K562 (cell line): ENCODE data around the gene ABLIM1. TPM values are rescaled to one million over a fixed set of nuclear protein-coding genes. Genes with fewer than 3 reads are reported as not detected.

Experiments
- ATAC-seq: fragments of 200-7000 bp; cut with Tn5 transposase; 3 replicates; pipeline ENCODE4 v1.9.1; 2020; ENCODE audit warnings: moderate library complexity
- BruUV-seq: library from RNA; stranded (reverse); fragments of 400-500 nt; replicated peaks from 2 replicates; lab custom pipeline; 2021; lab: Mats Ljungman, UMichigan
- CTCF ChIA-PET: fragments of 300-600 bp; formaldehyde crosslinking; extraction: SDS; loops from one replicate; lab custom pipeline; 2021; ENCODE audit warnings: low intra/inter-chr PET ratio; lab: Yijun Ruan, JAX
- POLR2A ChIA-PET: fragments of 300-600, 350-650 bp; sonication (Branson Sonifier 250); formaldehyde crosslinking; extraction: SDS; loops from one replicate; lab custom pipeline; 2021; ENCODE audit warnings: antibody characterized with exemption, inconsistent platforms; lab: Yijun Ruan, JAX
- DNase-seq, 4 experiments: peaks; one replicate each; pipeline versions ENCODE4 v3.0.0 to v3.0.0-alpha.2; 2011 to 2018; ENCODE audit warnings: low spot score in 3 of 4, mixed read lengths in 3 of 4; ENCODE audit errors: extremely low read depth in 1 of 4
- FAIRE-seq: peaks from 2 replicates; lab custom pipeline; 2011; peaks lifted over from hg19 to GRCh38; lab: Jason Lieb, UNC
- H2AFZ ChIP-seq: 2 replicates; pipeline ENCODE4 v1.6.0; 2011; ENCODE audit warnings: low read depth, low read length, control low read depth, inconsistent platforms
- H3K27ac ChIP-seq: fragments of 200-600 bp; 3 replicates; pipeline ENCODE4 v1.8.0; 2011; ENCODE audit warnings: low read depth, mild to moderate bottlenecking, control low read depth, inconsistent platforms, low read length, moderate library complexity, mixed read lengths; ENCODE audit errors: extremely low read depth
- H3K27me3 ChIP-seq, 2 experiments: fragments of 300-600 bp in 1 of 2; 2 replicates in 1 of 2; 3 replicates in 1 of 2; pipeline versions ENCODE4 v1.6.0 to v1.8.0; 2011; ENCODE audit warnings: inconsistent platforms in 2 of 2, low read length in 2 of 2, mild to moderate bottlenecking in 1 of 2, mixed read lengths in 1 of 2, moderate library complexity in 1 of 2; ENCODE audit not compliant: control insufficient read depth in 2 of 2, insufficient read depth in 2 of 2
- H3K36me3 ChIP-seq: fragments of 300-600 bp; 3 replicates; pipeline ENCODE4 v1.8.0; 2011; ENCODE audit warnings: mild to moderate bottlenecking, low read length, inconsistent platforms; ENCODE audit not compliant: control insufficient read depth, insufficient read depth
- H3K4me1 ChIP-seq, 2 experiments: fragments of 200-600 bp in 1 of 2; replicated peaks in 1 of 2; 2 replicates in 1 of 2; 3 replicates in 1 of 2; pipeline versions ENCODE4 v1.5.1 to v1.8.0; 2011; ENCODE audit warnings: inconsistent platforms in 2 of 2, low read length in 2 of 2, mild to moderate bottlenecking in 1 of 2, mixed read lengths in 1 of 2, moderate library complexity in 1 of 2; ENCODE audit not compliant: control insufficient read depth in 2 of 2, insufficient read depth in 2 of 2
- H3K4me2 ChIP-seq: 2 replicates; pipeline ENCODE4 v1.6.1; 2011; ENCODE audit warnings: low read length, control low read depth, inconsistent platforms, mixed read lengths; ENCODE audit not compliant: insufficient read depth
- H3K4me3 ChIP-seq: fragments of 200-600 bp; sonication (generic), shearing (Covaris generic); 2 replicates; pipeline ENCODE4 v1.5.1; 2016; ENCODE audit warnings: control low read depth, inconsistent platforms
- H3K79me2 ChIP-seq: fragments of 200-600 bp; 3 replicates; pipeline ENCODE4 v1.8.0; 2011; ENCODE audit warnings: low read length, inconsistent platforms; ENCODE audit not compliant: control insufficient read depth, insufficient read depth
- H3K9ac ChIP-seq, 2 experiments: 2 replicates each; pipeline versions ENCODE4 v1.6.0 to v1.6.1; 2011; ENCODE audit warnings: low read depth in 2 of 2, low read length in 2 of 2, control low read depth in 1 of 2, inconsistent platforms in 1 of 2, mild to moderate bottlenecking in 1 of 2, mixed read lengths in 1 of 2; ENCODE audit not compliant: insufficient read depth in 1 of 2
- H3K9me1 ChIP-seq: one replicate; pipeline ENCODE4 v1.6.0; 2011; ENCODE audit warnings: inconsistent platforms, mild to moderate bottlenecking, low read length, moderate library complexity; ENCODE audit not compliant: control insufficient read depth, insufficient read depth
- H3K9me3 ChIP-seq: replicated peaks from 2 replicates; pipeline ENCODE4 v1.5.1; 2011; ENCODE audit warnings: low read depth, low read length, inconsistent platforms; ENCODE audit not compliant: control insufficient read depth, insufficient read depth
- H4K20me1 ChIP-seq: replicated peaks from 2 replicates; pipeline ENCODE4 v1.6.1; 2011; ENCODE audit warnings: low read length, inconsistent platforms, mixed read lengths; ENCODE audit not compliant: control insufficient read depth, insufficient read depth
- CBX1 ChIP-seq: sonication (generic); IDR thresholded peaks from 2 replicates; pipeline ENCODE4 v1.6.1; 2016; ENCODE audit warnings: antibody characterized with exemption, low read depth, mild to moderate bottlenecking
- DMBX1 ChIP-seq: fragments of 250-450 bp; sonication (Bioruptor Pico); IDR thresholded peaks from 2 replicates; pipeline ENCODE4 v1.8.0; 2022; ENCODE audit warnings: inconsistent platforms, mild to moderate bottlenecking, moderate library complexity, borderline replicate concordance
- ELF4 ChIP-seq: fragments of 450-650 bp; formaldehyde crosslinking; IDR thresholded peaks from 2 replicates; pipeline ENCODE4 v1.4.0; 2022; ENCODE audit warnings: missing genetic modification characterization
- MBD2 ChIP-seq: sonication (generic); IDR thresholded peaks from 2 replicates; pipeline ENCODE4 v1.6.1; 2016; ENCODE audit warnings: low read depth, borderline replicate concordance
- NR3C1 ChIP-seq: sonication (generic); formaldehyde crosslinking; IDR thresholded peaks from 2 replicates; pipeline ENCODE4 v1.8.1; 2022; ENCODE audit warnings: missing genetic modification reagents
- RCOR1 ChIP-seq, 2 experiments: IDR thresholded peaks; 2 replicates each; pipeline ENCODE4 v1.6.1; 2012; ENCODE audit warnings: low read depth in 2 of 2, low read length in 2 of 2, borderline replicate concordance in 1 of 2, improper control_type of control experiment in 1 of 2
- SAFB2 ChIP-seq: fragments of 200-400 bp; formaldehyde crosslinking; IDR thresholded peaks from 2 replicates; pipeline ENCODE4 v1.6.1; 2018; ENCODE audit warnings: borderline replicate concordance, low read length, low read depth, moderate library complexity; ENCODE audit not compliant: severe bottlenecking
- SIN3B ChIP-seq: fragments of 450-650 bp; IDR thresholded peaks from 2 replicates; pipeline ENCODE4 v1.6.1; 2017; ENCODE audit warnings: low read depth, mild to moderate bottlenecking, moderate library complexity
- SNRNP70 ChIP-seq: fragments of 200-400 bp; formaldehyde crosslinking; optimal IDR thresholded peaks from 2 replicates; pipeline ENCODE3; 2017; ENCODE audit warnings: low read depth, low read length
- TAF15 ChIP-seq: fragments of 200-400 bp; formaldehyde crosslinking; IDR thresholded peaks from 2 replicates; pipeline ENCODE4 v1.6.1; 2017; ENCODE audit warnings: mild to moderate bottlenecking, low read depth, low read length, moderate library complexity
- TCFL5 ChIP-seq: fragments of 250-450 bp; sonication (Bioruptor Pico); conservative IDR thresholded peaks from 2 replicates; pipeline ENCODE4 v1.6.1; 2021; ENCODE audit warnings: mild to moderate bottlenecking, moderate library complexity, matching md5 sums
- TOE1 ChIP-seq, 2 experiments: fragments of 450-650 bp in 1 of 2; sonication (generic) in 1 of 2; formaldehyde crosslinking in 1 of 2; IDR thresholded peaks; 2 replicates each; pipeline versions ENCODE4 v1.7.1 to v1.8.0; 2016 to 2022; ENCODE audit warnings: borderline replicate concordance in 2 of 2, mild to moderate bottlenecking in 2 of 2, antibody characterized with exemption in 1 of 2, inconsistent platforms in 1 of 2, low read depth in 1 of 2, missing genetic modification reagents in 1 of 2, moderate library complexity in 1 of 2
- ZNF175 ChIP-seq: fragments of 200-800 bp; sonication (Bioruptor generic); IDR thresholded peaks from 2 replicates; pipeline ENCODE4 v1.6.1; 2016; ENCODE audit warnings: low read depth, mild to moderate bottlenecking, missing genetic modification characterization, missing compliant biosample characterization
- ZNF583 ChIP-seq: fragments of 250-450 bp; sonication (Bioruptor Pico); IDR thresholded peaks from 2 replicates; pipeline ENCODE4 v1.4.0; 2020
- WGBS: fragments of 100-300 bp; shearing (Covaris generic); methylation state at CpG from one replicate; pipeline ENCODE4 v1.1.6; 2016; ENCODE audit warnings: low coverage, mixed read lengths; ENCODE audit not compliant: insufficient coverage; ENCODE audit errors: missing lambda C conversion rate; 5-methylcytosine and 5-hydroxymethylcytosine counted together
- in situ Hi-C: fragments of 300-500 bp; cut with MboI; formaldehyde crosslinking; loops from 4 replicates; pipeline ENCODE4 v1.15.0; 2018; ENCODE audit warnings: inconsistent platforms, mixed read lengths
- intact Hi-C: fragments of 100-400 bp; cut with micrococcal nuclease; formaldehyde crosslinking; loops from 2 replicates; pipeline ENCODE4 v1.14.2; 2022
- polyA plus RNA-seq, 8 experiments: library from polyadenylated mRNA; depleted of rRNA in 4 of 8; stranded (reverse) in 5 of 8; unstranded in 3 of 8; fragments of >200 nt; fragmentation: Nextera tagmentation in 2 of 8; fragmentation: Illumina TruSeq in 1 of 8; extraction: Ambion mirVana in 2 of 8; extraction: Trizol in 1 of 8; gene quantifications; 2 replicates each; pipeline versions ENCODE4 v1.2.1 to v1.2.3, GENCODE V29; 2011 to 2014; ENCODE audit warnings: inconsistent platforms in 1 of 8, missing spikeins in 1 of 8
- total RNA-seq, 7 experiments: library from RNA; depleted of rRNA in 6 of 7; stranded (reverse); fragments of >200 nt in 6 of 7; fragmentation: Illumina TruSeq in 2 of 7; extraction: Trizol in 2 of 7; gene quantifications; 2 replicates each; pipeline versions ENCODE4 v1.2.1 to v1.2.3, GENCODE V29; 2011 to 2021; ENCODE audit warnings: low replicate concordance in 1 of 7
- TF ChIP-seq, protein P1 (sequence below): sonication (generic); formaldehyde crosslinking; IDR thresholded peaks from 2 replicates; pipeline ENCODE4 v1.8.0; 2023; ENCODE audit warnings: mild to moderate bottlenecking, missing genetic modification reagents

The ABLIM1 gene
- total and polyA plus RNA-seq, 9 of the 15 experiments (the other 6 are each of a cell fraction or from before 2014, with no cell fraction given) = 0.07 to 0.49 (median 0.14) TPM; not detected in 6

DNA sequence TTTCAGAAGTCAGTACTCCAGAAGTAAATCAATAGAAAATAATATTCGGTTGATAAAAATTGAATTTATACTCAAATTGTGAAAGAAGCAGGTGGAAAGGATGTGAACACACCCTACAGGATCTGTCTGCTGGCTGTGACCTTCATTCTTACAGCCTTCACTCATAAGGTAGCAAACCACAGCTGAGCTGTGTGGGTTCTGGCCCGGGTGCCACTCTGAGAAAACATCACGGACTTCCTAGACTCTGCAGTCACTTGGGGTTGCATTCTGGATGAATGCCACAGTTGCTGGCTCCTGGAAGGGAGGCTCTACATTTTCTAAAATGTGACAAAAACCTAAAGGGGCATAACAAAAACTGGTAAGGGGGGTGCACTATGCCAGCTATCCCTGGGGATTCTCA lies 36.0 kb upstream of the ABLIM1 start (continued):
- TF ChIP-seq ELF4 (CRISPR knock-in tag) = no peak

DNA sequence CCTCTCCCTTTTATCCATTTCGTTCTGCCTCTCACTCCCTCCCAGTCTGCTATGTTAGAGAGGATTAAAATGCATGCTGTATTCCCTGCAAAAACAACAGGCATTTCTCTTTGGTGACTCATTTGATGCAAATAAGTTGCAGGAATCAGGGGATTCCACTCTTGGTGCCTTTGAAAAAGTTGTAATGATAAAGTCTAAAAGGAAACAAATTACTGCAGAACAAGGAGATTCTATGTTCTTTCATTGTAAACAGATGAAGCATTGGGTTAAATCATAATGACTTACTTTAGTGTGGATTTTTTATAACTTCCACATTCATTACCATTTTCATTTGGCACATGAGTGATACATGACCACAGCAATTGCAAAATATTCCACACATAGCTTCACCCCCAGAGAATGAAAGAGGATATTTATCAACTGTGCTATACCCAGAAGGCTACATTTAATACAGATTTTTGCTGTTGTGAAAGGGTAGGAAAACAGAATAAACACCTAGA lies 33.4 kb upstream of the ABLIM1 start:
- in situ Hi-C loops (loop anchor here (10.0 kb wide), 1 partner anchor 147 kb away; no protein-coding TSS in a partner anchor), intact Hi-C loops (loop anchor here (5.0 kb wide), 1 partner anchor 139 kb away; no protein-coding TSS in a partner anchor)
- ChIA-PET CTCF (no interaction called here), POLR2A (no interaction called here)
- Histone ChIP-seq H3K9me1 (no peaks in the 10 kb centered on the region), H3K4me2 (no peak overlapping the region), H4K20me1 (no peaks in the 10 kb centered on the region), H3K79me2 (no peaks in the 10 kb centered on the region), H3K27ac (no peak overlapping the region), H2AFZ (no peak overlapping the region), H3K27me3 (no peaks in the 10 kb centered on the region; a peak in 1 of 5 replicates), H3K4me1 (no peaks in the 10 kb centered on the region), H3K9me3 (no peaks in the 10 kb centered on the region), H3K9ac (no peak overlapping the region), H3K36me3 (no peaks in the 10 kb centered on the region), H3K4me3 (no peak overlapping the region)
- no TSS peak for BruUV-seq
- ATAC-seq = no peak
- DNase-seq = no peak
- TF ChIP-seq DMBX1 (CRISPR knock-in tag) (no peak), ZNF583 (CRISPR knock-in tag) (no peak), ZNF175 (CRISPR knock-in tag) (no peak), TOE1 (IDR thresholded peaks at IDR 0.05; ENCODE audit: borderline replicate concordance) (no peak), TOE1 (CRISPR knock-in tag; IDR thresholded peaks at IDR 0.05; ENCODE audit: borderline replicate concordance, low read depth) (no peak), TAF15 (no peak), MBD2 (no peak), SIN3B (no peak), CBX1 (no peak), SAFB2 (no peak), SNRNP70 (no peak), TCFL5 (CRISPR knock-in tag) (no peak), RCOR1 (IDR thresholded peaks at IDR 0.05; ENCODE audit: borderline replicate concordance in 1 of 2, low read depth in 2 of 2, low read length in 2 of 2) (no peak), NR3C1 (CRISPR knock-in tag) (no peak)
- TF ChIP-seq, protein P1, sequence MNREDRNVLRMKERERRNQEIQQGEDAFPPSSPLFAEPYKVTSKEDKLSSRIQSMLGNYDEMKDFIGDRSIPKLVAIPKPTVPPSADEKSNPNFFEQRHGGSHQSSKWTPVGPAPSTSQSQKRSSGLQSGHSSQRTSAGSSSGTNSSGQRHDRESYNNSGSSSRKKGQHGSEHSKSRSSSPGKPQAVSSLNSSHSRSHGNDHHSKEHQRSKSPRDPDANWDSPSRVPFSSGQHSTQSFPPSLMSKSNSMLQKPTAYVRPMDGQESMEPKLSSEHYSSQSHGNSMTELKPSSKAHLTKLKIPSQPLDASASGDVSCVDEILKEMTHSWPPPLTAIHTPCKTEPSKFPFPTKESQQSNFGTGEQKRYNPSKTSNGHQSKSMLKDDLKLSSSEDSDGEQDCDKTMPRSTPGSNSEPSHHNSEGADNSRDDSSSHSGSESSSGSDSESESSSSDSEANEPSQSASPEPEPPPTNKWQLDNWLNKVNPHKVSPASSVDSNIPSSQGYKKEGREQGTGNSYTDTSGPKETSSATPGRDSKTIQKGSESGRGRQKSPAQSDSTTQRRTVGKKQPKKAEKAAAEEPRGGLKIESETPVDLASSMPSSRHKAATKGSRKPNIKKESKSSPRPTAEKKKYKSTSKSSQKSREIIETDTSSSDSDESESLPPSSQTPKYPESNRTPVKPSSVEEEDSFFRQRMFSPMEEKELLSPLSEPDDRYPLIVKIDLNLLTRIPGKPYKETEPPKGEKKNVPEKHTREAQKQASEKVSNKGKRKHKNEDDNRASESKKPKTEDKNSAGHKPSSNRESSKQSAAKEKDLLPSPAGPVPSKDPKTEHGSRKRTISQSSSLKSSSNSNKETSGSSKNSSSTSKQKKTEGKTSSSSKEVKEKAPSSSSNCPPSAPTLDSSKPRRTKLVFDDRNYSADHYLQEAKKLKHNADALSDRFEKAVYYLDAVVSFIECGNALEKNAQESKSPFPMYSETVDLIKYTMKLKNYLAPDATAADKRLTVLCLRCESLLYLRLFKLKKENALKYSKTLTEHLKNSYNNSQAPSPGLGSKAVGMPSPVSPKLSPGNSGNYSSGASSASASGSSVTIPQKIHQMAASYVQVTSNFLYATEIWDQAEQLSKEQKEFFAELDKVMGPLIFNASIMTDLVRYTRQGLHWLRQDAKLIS (CRISPR knock-in tag) = no peak
- no peak for FAIRE-seq
- WGBS = 0% methylated on average over 1 of the region's 1 CpG
